Spleen (tissue), 7 donors: ENCODE measurements around the gene LTBR.

Source experiments
- CTCF ChIP-seq, 11 experiments: fragments of 200-600 bp in 7 of 11; fragments of 450-650 bp in 4 of 11; sonication (generic) in 4 of 11; IDR thresholded peaks in 8 of 11; conservative IDR thresholded peaks in 3 of 11; 1 replicate in 7 of 11; 2 replicates in 4 of 11; pipeline versions ENCODE4 v1.4.0 to v1.8.0; 2016 to 2021; ENCODE audit warnings: antibody characterized with exemption in 11 of 11, inconsistent platforms in 4 of 11, mild to moderate bottlenecking in 1 of 11
- POLR2AphosphoS5 ChIP-seq, 3 donors: sonication (generic); formaldehyde crosslinking; IDR thresholded peaks; one replicate each; pipeline ENCODE4 v1.5.1; 2017; ENCODE audit warnings: antibody characterized with exemption in 3 of 3
- donor health status: DM: no; HTN: no; CAD: no; lungs with moderate emphysema.
- donor health status: DM: no; HTN: no; CAD: no.
- donor health status: DM: no; HTN: no; CAD: no.

GRCh38 chr12:6346942-6347341 lies 37.0 kb upstream of the LTBR start:
- no peak for TF ChIP-seq CTCF (IDR thresholded peaks at IDR 0.05 in 8 of 11, conservative IDR thresholded peaks at IDR 0.05 in 3 of 11)
- TF ChIP-seq POLR2AphosphoS5 (IDR thresholded peaks at IDR 0.05) = no peak
